Neural progenitor cell (in vitro differentiated cells): Measurements from ENCODE around the gene CTNNA3. TPM values are rescaled to one million over a fixed set of nuclear protein-coding genes. Genes with fewer than 3 reads are reported as not detected.

Experiments used
- DNase-seq: peaks from one replicate; pipeline ENCODE4 v3.0.0-alpha.2; 2016; ENCODE audit warnings: low spot score
- H2AFZ ChIP-seq: fragments of 200-600 bp; sonication (generic); replicated peaks from 2 replicates; pipeline ENCODE4 v1.6.1; 2016; ENCODE audit warnings: antibody characterized with exemption
- H3F3A ChIP-seq: fragments of 200-600 bp; sonication (generic); 2 replicates; pipeline ENCODE4 v1.6.1; 2016; ENCODE audit warnings: antibody characterized with exemption, low read depth
- H3K27ac ChIP-seq: fragments of 200-600 bp; sonication (generic); 2 replicates; pipeline ENCODE4 v1.5.1; 2016; ENCODE audit warnings: mild to moderate bottlenecking
- H3K27me3 ChIP-seq: fragments of 200-600 bp; sonication (generic); 2 replicates; pipeline ENCODE4 v1.6.1; 2016; ENCODE audit warnings: mild to moderate bottlenecking, moderate library complexity
- H3K36me3 ChIP-seq: fragments of 200-600 bp; sonication (generic); 2 replicates; pipeline ENCODE4 v1.5.1; 2016
- H3K4me1 ChIP-seq: fragments of 200-600 bp; sonication (generic); 2 replicates; pipeline ENCODE4 v1.6.1; 2016; ENCODE audit warnings: mixed run types
- H3K4me2 ChIP-seq: fragments of 200-600 bp; sonication (generic); 2 replicates; pipeline ENCODE4 v1.6.1; 2016
- H3K4me3 ChIP-seq: fragments of 200-600 bp; sonication (generic); 2 replicates; pipeline ENCODE4 v1.5.1; 2016
- H3K79me2 ChIP-seq: fragments of 200-600 bp; sonication (generic); 2 replicates; pipeline ENCODE4 v1.6.1; 2016; ENCODE audit warnings: low read depth
- H3K9ac ChIP-seq: fragments of 200-600 bp; sonication (generic); 2 replicates; pipeline ENCODE4 v1.6.1; 2016
- H3K9me3 ChIP-seq: fragments of 200-600 bp; sonication (generic); 2 replicates; pipeline ENCODE4 v1.5.1; 2016; ENCODE audit warnings: low read depth
- H4K20me1 ChIP-seq: fragments of 200-600 bp; sonication (generic); 2 replicates; pipeline ENCODE4 v1.6.1; 2016; ENCODE audit warnings: low read depth
- H3K27ac Mint-ChIP-seq: 3 replicates; pipeline ENCODE4 v1.8.0; 2021; ENCODE audit warnings: mixed read lengths
- H3K27me3 Mint-ChIP-seq: 2 replicates; pipeline ENCODE4 v1.8.0; 2022; ENCODE audit warnings: low read depth, mild to moderate bottlenecking, inconsistent platforms, moderate library complexity, mixed read lengths; ENCODE audit not compliant: insufficient read depth
- H3K36me3 Mint-ChIP-seq: 3 replicates; pipeline ENCODE4 v1.8.0; 2021; ENCODE audit warnings: mixed read lengths
- H3K4me1 Mint-ChIP-seq: 3 replicates; pipeline ENCODE4 v1.8.0; 2021; ENCODE audit warnings: mixed read lengths
- H3K4me3 Mint-ChIP-seq: 3 replicates; pipeline ENCODE4 v1.8.0; 2021; ENCODE audit warnings: mild to moderate bottlenecking, moderate library complexity, mixed read lengths
- H3K9me3 Mint-ChIP-seq: 3 replicates; pipeline ENCODE4 v1.8.0; 2020; ENCODE audit warnings: mixed read lengths
- EZH2 ChIP-seq: fragments of 200-600 bp; sonication (generic); IDR thresholded peaks from 2 replicates; pipeline ENCODE4 v1.6.1; 2017; ENCODE audit warnings: antibody characterized with exemption, mild to moderate bottlenecking, moderate library complexity
- EZH2phosphoT487 ChIP-seq: fragments of 200-600 bp; sonication (generic); IDR thresholded peaks from 2 replicates; pipeline ENCODE4 v1.6.1; 2017; ENCODE audit warnings: antibody characterized with exemption
- total RNA-seq: library from RNA; depleted of rRNA; stranded (reverse); fragments of >200 nt; gene quantifications from 2 replicates; pipeline ENCODE4 v1.2.3, GENCODE V29; 2015; ENCODE audit warnings: low replicate concordance
- TF ChIP-seq, protein P1 (sequence below): fragments of 200-600 bp; sonication (generic); IDR thresholded peaks from 2 replicates; pipeline ENCODE4 v1.5.1; 2017; ENCODE audit warnings: antibody characterized with exemption, mild to moderate bottlenecking

Gene CTNNA3
- total RNA-seq, 1 donor from 2014 or later = 12.9 TPM

- H3K4me3 Mint-ChIP-seq = no peak overlapping the region
- peaks cover 3% of the 10 kb centered on the region for H3K4me1 Mint-ChIP-seq
- no peak overlapping the region for H3K27ac ChIP-seq
- H3K36me3 ChIP-seq = no peaks in the 10 kb centered on the region
- no peaks in the 10 kb centered on the region for H3K27me3 Mint-ChIP-seq
- no peak overlapping the region for H3K4me3 ChIP-seq
- DNase-seq = no peak
- no peak overlapping the region for H3K27ac Mint-ChIP-seq
- no peaks in the 10 kb centered on the region for H3K4me1 ChIP-seq
- H3K4me2 ChIP-seq = no peak overlapping the region
- no peaks in the 10 kb centered on the region for H3K79me2 ChIP-seq
- no peaks in the 10 kb centered on the region for H3K27me3 ChIP-seq
- no peaks in the 10 kb centered on the region for H4K20me1 ChIP-seq
- no peaks in the 10 kb centered on the region for H3K9me3 ChIP-seq
- H3F3A ChIP-seq = no peaks in the 10 kb centered on the region
- no peak for TF ChIP-seq EZH2phosphoT487
- TF ChIP-seq, protein P1, sequence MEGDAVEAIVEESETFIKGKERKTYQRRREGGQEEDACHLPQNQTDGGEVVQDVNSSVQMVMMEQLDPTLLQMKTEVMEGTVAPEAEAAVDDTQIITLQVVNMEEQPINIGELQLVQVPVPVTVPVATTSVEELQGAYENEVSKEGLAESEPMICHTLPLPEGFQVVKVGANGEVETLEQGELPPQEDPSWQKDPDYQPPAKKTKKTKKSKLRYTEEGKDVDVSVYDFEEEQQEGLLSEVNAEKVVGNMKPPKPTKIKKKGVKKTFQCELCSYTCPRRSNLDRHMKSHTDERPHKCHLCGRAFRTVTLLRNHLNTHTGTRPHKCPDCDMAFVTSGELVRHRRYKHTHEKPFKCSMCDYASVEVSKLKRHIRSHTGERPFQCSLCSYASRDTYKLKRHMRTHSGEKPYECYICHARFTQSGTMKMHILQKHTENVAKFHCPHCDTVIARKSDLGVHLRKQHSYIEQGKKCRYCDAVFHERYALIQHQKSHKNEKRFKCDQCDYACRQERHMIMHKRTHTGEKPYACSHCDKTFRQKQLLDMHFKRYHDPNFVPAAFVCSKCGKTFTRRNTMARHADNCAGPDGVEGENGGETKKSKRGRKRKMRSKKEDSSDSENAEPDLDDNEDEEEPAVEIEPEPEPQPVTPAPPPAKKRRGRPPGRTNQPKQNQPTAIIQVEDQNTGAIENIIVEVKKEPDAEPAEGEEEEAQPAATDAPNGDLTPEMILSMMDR = no peak
- no peak for TF ChIP-seq EZH2
- no peak overlapping the region for H3K9ac ChIP-seq
- no peaks in the 10 kb centered on the region for H3K9me3 Mint-ChIP-seq
- no peak overlapping the region for H2AFZ ChIP-seq
- no peaks in the 10 kb centered on the region for H3K36me3 Mint-ChIP-seq
Observed at GRCh38 chr10:66777665-66778064, 918.3 kb downstream of the CTNNA3 start.

GRCh38 chr10:66773472-66773817 lies 922.5 kb downstream of the CTNNA3 start:
- H3K4me1 ChIP-seq = no peaks in the 10 kb centered on the region
- H3K9me3 ChIP-seq = no peaks in the 10 kb centered on the region
- Mint-ChIP-seq H3K4me1 (peaks cover 3% of the 10 kb centered on the region), H3K27ac (no peak overlapping the region), H3K4me3 (no peak overlapping the region), H3K9me3 (no peaks in the 10 kb centered on the region), H3K27me3 (no peaks in the 10 kb centered on the region), H3K36me3 (no peaks in the 10 kb centered on the region)
- DNase-seq = no peak
- no peak overlapping the region for H3K9ac ChIP-seq
- no peak overlapping the region for H3K4me3 ChIP-seq
- H2AFZ ChIP-seq = no peak overlapping the region
- no peaks in the 10 kb centered on the region for H4K20me1 ChIP-seq
- H3K27ac ChIP-seq = no peak overlapping the region
- TF ChIP-seq, protein P1 = no peak
- TF ChIP-seq EZH2 (no peak), EZH2phosphoT487 (no peak)
- H3F3A ChIP-seq = no peaks in the 10 kb centered on the region
- no peak overlapping the region for H3K4me2 ChIP-seq
- H3K36me3 ChIP-seq = no peaks in the 10 kb centered on the region
- no peaks in the 10 kb centered on the region for H3K79me2 ChIP-seq
- H3K27me3 ChIP-seq = no peaks in the 10 kb centered on the region

DNA sequence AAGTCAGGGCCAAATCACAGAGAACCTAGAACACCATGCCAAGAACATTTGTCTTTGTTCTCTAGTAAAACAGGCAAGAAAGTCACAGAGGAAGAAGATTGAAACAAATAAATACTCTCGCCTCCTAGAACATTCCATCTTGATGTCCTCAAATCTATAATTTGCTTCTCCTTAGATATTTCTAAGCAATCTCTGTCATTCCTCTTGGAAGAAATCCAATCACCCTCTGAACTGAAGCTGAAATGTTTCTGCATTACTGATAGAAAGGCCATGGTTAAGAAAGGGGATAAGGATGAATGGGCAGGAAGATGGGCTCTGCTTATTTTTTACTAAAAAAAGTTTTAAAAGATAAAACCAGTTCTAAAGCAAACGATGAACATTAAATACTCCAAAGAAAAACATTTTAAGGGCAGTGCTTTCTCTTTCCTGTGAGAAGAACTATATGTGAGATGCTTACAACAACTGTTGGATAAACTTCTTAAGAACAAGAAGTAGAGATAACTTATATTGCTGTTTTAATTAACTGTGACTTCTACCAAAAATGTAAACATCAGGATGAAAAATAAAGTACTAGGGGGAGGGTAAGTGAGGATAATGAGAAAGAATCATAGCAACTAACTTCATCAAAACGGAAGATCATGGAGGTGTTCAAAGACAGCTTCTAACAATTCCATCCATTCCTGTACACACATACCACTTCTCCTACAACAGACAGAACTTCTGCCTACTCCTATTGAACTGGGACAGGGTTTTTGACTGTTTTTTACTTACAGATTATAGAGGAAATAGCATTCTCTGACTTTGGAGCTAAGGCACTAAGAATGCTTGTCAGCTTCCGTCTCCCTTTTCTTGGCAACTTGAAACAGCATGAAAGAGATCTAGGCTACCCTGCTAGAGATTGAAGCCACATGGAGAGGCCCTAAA lies 923.2 kb downstream of the CTNNA3 start:
- H3K27ac Mint-ChIP-seq = no peak overlapping the region
- no peak for DNase-seq
- H3K27me3 ChIP-seq = no peaks in the 10 kb centered on the region
- H3K9me3 Mint-ChIP-seq = no peaks in the 10 kb centered on the region
- no peak overlapping the region for H3K9ac ChIP-seq
- H3K36me3 ChIP-seq = no peaks in the 10 kb centered on the region
- no peak overlapping the region for H3K27ac ChIP-seq
- no peaks in the 10 kb centered on the region for H3K4me1 ChIP-seq
- H3K36me3 Mint-ChIP-seq = no peaks in the 10 kb centered on the region
- no peaks in the 10 kb centered on the region for H3K27me3 Mint-ChIP-seq
- no peak for TF ChIP-seq EZH2phosphoT487
- TF ChIP-seq, protein P1 = no peak
- no peak for TF ChIP-seq EZH2
- peaks cover 3% of the 10 kb centered on the region for H3K4me1 Mint-ChIP-seq
- H3K79me2 ChIP-seq = no peaks in the 10 kb centered on the region
- H3F3A ChIP-seq = no peaks in the 10 kb centered on the region
- H3K9me3 ChIP-seq = no peaks in the 10 kb centered on the region
- H4K20me1 ChIP-seq = no peaks in the 10 kb centered on the region
- H3K4me3 Mint-ChIP-seq = no peak overlapping the region
- H3K4me3 ChIP-seq = no peak overlapping the region
- H2AFZ ChIP-seq = no peak overlapping the region
- no peak overlapping the region for H3K4me2 ChIP-seq
